Mesothelial cell of epicardium (in vitro differentiated cells): ENCODE data around the gene INPP4B. TPM values are rescaled to one million over a fixed set of nuclear protein-coding genes. Genes with fewer than 3 reads are reported as not detected.

Experiments used
- DNase-seq, 2 experiments: peaks; one replicate each; pipeline ENCODE4 v3.0.0; 2021; ENCODE audit warnings: low spot score in 2 of 2; ENCODE audit not compliant: unreplicated experiment in 2 of 2
- H3K27ac Mint-ChIP-seq: 2 replicates; pipeline ENCODE4 v1.8.0; 2021; ENCODE audit warnings: mixed read lengths
- H3K27me3 Mint-ChIP-seq: 2 replicates; pipeline ENCODE4 v1.8.0; 2021; ENCODE audit warnings: low read depth, mixed read lengths
- H3K36me3 Mint-ChIP-seq: 2 replicates; pipeline ENCODE4 v1.8.0; 2021; ENCODE audit warnings: mixed read lengths
- H3K4me1 Mint-ChIP-seq: 2 replicates; pipeline ENCODE4 v1.8.0; 2021; ENCODE audit warnings: mixed read lengths
- H3K4me3 Mint-ChIP-seq: 2 replicates; pipeline ENCODE4 v1.8.0; 2021; ENCODE audit warnings: mild to moderate bottlenecking, moderate library complexity, mixed read lengths
- H3K9me3 Mint-ChIP-seq: 2 replicates; pipeline ENCODE4 v1.8.0; 2021; ENCODE audit warnings: mixed read lengths
- total RNA-seq: library from RNA; stranded (reverse); gene quantifications from 3 replicates; pipeline ENCODE4 v1.2.1, GENCODE V29; 2021
- TF ChIP-seq, protein P1 (sequence below): fragments of 200-600 bp; sonication (generic); IDR thresholded peaks from one replicate; pipeline ENCODE4 v1.5.0; 2021; ENCODE audit warnings: antibody characterized with exemption; ENCODE audit not compliant: unreplicated experiment

INPP4B gene
- total RNA-seq, 1 donor from 2014 or later: 35.4 TPM

DNA sequence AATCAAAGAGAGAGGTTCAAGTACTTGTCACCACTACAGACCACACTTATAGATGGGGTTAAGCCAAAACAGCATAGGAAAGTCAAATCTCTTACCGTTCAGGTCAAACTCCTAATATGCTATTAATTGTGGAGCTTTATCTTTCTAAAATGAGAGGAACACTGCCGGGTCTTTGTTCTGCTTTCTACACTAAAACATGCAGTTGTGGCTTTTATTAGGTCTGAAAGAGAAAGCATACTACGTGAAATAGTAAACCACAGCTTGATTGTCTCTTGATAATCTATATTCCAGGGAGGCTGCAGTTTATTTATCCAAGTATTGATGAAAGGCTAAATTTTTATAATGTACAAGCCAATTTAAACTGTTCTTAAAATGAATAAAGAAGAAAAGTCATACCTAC lies 12.3 kb upstream of the INPP4B start:
- H3K9me3 Mint-ChIP-seq: peaks cover 3% of the 10 kb centered on the region

GRCh38 chr4:142856576-142856975 lies 10.5 kb upstream of the INPP4B start:
- Mint-ChIP-seq H3K27ac (no peak overlapping the region), H3K36me3 (no peaks in the 10 kb centered on the region), H3K4me1 (no peaks in the 10 kb centered on the region), H3K9me3 (no peaks in the 10 kb centered on the region), H3K4me3 (no peak overlapping the region), H3K27me3 (peaks cover 6% of the 10 kb centered on the region)
- TF ChIP-seq, protein P1, sequence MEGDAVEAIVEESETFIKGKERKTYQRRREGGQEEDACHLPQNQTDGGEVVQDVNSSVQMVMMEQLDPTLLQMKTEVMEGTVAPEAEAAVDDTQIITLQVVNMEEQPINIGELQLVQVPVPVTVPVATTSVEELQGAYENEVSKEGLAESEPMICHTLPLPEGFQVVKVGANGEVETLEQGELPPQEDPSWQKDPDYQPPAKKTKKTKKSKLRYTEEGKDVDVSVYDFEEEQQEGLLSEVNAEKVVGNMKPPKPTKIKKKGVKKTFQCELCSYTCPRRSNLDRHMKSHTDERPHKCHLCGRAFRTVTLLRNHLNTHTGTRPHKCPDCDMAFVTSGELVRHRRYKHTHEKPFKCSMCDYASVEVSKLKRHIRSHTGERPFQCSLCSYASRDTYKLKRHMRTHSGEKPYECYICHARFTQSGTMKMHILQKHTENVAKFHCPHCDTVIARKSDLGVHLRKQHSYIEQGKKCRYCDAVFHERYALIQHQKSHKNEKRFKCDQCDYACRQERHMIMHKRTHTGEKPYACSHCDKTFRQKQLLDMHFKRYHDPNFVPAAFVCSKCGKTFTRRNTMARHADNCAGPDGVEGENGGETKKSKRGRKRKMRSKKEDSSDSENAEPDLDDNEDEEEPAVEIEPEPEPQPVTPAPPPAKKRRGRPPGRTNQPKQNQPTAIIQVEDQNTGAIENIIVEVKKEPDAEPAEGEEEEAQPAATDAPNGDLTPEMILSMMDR: no peak
- no peak for DNase-seq

More for the DNA sequence above, 12.3 kb upstream of the INPP4B start:
- Mint-ChIP-seq H3K36me3 (no peaks in the 10 kb centered on the region), H3K4me1 (no peaks in the 10 kb centered on the region), H3K27me3 (peaks cover 6% of the 10 kb centered on the region), H3K4me3 (no peak overlapping the region), H3K27ac (no peak overlapping the region)
- TF ChIP-seq, protein P1: no peak
- DNase-seq: no peak

- Mint-ChIP-seq H3K4me1 (peaks cover 3% of the 10 kb centered on the region), H3K27ac (no peak overlapping the region), H3K9me3 (no peaks in the 10 kb centered on the region), H3K27me3 (peaks cover 9% of the 10 kb centered on the region), H3K36me3 (no peaks in the 10 kb centered on the region), H3K4me3 (no peak overlapping the region)
- TF ChIP-seq, protein P1: no peak
- no peak for DNase-seq
Measured at GRCh38 chr4:142850478-142850877, 4.4 kb upstream of the INPP4B start.

GRCh38 chr4:142846729-142847596 lies 862 bp upstream of the INPP4B start:
- Mint-ChIP-seq H3K27me3 (peaks cover 22% of the 10 kb centered on the region), H3K36me3 (no peaks in the 10 kb centered on the region), H3K4me3 (peak overlapping the region; percentile 97), H3K4me1 (peaks cover 21% of the 10 kb centered on the region), H3K9me3 (no peaks in the 10 kb centered on the region), H3K27ac (peak overlapping the region; percentile 72)
- TF ChIP-seq, protein P1: peak; percentile 39
- DNase-seq: peak in 1 of 2 experiments; percentile 71

DNA sequence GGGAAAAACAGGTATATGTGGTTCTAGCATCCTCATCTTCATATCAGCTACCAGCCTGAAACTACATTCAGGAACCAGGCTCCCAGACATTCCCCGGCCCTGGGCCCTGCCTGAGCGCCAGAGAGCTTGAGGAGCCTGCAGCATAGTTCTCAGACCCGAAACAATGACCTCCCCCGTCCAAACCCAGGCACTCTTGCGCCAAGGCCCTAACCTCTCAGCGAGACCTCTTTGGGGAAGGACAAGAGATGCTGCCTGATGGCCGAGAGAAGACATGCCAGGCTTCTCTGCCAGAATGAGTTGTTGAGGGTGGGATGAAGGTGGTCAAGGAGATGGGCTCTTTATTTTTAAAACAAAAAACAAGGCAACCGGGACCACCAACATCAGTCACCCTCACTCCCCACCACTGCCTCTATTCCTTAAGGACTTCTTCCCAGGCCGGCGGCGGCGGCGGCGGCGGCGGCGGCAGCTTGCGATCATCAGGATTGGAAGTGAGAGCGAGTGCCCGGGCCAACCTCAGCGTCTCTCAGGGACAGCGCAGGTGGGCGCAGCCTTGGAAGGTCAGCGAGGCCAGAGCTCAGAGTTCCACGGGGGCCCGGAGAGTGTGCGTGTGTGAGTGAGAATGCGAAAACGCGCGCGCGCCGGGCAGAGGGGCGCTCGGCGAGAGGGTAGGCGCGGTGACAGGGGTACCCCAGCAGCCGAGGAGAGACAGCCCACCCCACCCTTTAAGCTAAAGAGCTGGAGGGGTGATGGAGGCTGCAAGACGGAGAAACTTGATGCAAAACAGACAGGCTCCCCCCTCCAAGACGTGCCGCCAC lies 601 bp downstream of the INPP4B start:
- Mint-ChIP-seq H3K4me3 (peak overlapping the region; percentile 97), H3K4me1 (peaks cover 24% of the 10 kb centered on the region), H3K36me3 (no peaks in the 10 kb centered on the region), H3K27me3 (peaks cover 22% of the 10 kb centered on the region), H3K9me3 (no peaks in the 10 kb centered on the region), H3K27ac (peak overlapping the region; percentile 83)
- DNase-seq: peak in 1 of 2 experiments; percentile 47
- TF ChIP-seq, protein P1: no peak
